Measurements from ENCODE around the gene RAB14. TPM values are rescaled to one million over a fixed set of nuclear protein-coding genes. Genes with fewer than 3 reads are reported as not detected.
A peak's percentile ranks its signal among the peaks of the same experiment; 100 is the strongest.

Gene RAB14
- total and polyA plus RNA-seq, 5 donors: 22.9 to 57.3 (median 47.4) TPM

DNA sequence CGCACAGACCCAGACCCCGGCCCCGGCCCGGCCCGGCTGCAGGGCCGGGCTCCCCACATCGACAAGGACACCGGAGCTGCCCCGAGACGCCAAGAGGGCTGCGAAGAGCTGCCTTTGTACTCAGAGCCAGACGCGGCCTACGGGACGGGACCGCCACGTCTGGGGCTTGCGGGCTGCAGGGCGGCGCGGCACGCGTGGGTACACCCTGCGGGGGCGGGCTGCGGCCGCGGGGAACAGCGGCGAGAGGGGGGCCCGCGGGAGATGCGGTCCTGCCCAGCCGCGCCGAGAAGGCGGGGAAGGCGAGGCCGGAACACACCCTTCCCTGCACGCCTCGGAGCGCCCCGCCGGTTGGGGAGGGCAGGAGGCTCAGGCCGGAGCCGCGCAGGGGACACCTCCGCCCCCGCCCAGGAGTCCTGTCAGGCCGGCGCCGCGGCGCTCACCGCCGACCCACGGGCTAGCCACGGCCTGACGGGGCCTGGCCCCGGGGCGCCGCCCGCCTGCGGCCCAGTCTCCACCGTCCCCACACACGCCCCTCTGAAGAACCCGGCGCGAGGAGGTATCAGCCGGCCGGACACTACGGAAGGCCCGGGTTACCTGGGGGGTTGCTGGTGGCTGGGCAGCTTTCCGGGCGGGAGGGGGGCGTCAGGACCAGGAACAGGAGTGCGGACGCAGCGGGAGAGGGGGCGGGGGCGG is 478 bp downstream of the RAB14 start:
- intact Hi-C loops (cut with DNase I): no loop called here
- peak; percentile 59 to 74 for ATAC-seq
- under 1% methylated on average over 81 of the region's 81 CpGs for WGBS
- H3K4me1 ChIP-seq (ENCODE audit: control insufficient read depth, insufficient read depth, low read length): peaks cover 5% of the 10 kb centered on the region
- H3K4me3 ChIP-seq (ENCODE audit: low read length): peak overlapping the region; percentile 86
- H3K27ac ChIP-seq (ENCODE audit: low read length): peak overlapping the region; percentile 91
- H3K27me3 ChIP-seq (ENCODE audit: control insufficient read depth, insufficient read depth): no peaks in the 10 kb centered on the region
- no peaks in the 10 kb centered on the region for H3K9me3 ChIP-seq (ENCODE audit: control insufficient read depth, low read length)
- peak; percentile 49 to 83 (median 80) for DNase-seq

DNA sequence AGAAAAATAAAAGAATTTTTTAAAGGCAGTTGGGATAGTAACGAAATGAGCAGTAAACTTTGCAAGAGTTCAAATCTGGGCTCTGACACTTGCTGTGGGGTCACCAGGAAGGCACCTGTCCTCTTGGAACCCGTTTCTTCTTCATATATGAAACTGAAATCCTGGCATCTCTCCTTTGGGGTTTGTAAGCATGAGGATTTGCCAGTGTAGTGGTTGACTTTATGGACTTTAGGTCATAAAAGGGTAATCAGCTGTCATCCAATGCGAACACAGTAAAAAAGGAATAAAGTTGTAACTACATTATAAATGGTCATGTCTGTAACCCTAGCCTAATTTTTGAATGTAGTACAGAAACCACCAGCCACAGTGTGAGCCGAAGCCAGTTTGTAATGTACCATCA is 1.3 kb downstream of the RAB14 start:
- DNase-seq (no peak), ATAC-seq (no peak)
- no peaks in the 10 kb centered on the region for H3K27me3 ChIP-seq (ENCODE audit: control insufficient read depth, insufficient read depth)
- H3K4me3 ChIP-seq (ENCODE audit: low read length): peak overlapping the region; percentile 86
- H3K4me1 ChIP-seq (ENCODE audit: control insufficient read depth, insufficient read depth, low read length): peaks cover 5% of the 10 kb centered on the region
- intact Hi-C loops (cut with DNase I): no loop called here
- WGBS: 17% methylated on average over 4 of the region's 4 CpGs
- H3K9me3 ChIP-seq (ENCODE audit: control insufficient read depth, low read length): no peaks in the 10 kb centered on the region
- H3K27ac ChIP-seq (ENCODE audit: low read length): no peak overlapping the region

DNA sequence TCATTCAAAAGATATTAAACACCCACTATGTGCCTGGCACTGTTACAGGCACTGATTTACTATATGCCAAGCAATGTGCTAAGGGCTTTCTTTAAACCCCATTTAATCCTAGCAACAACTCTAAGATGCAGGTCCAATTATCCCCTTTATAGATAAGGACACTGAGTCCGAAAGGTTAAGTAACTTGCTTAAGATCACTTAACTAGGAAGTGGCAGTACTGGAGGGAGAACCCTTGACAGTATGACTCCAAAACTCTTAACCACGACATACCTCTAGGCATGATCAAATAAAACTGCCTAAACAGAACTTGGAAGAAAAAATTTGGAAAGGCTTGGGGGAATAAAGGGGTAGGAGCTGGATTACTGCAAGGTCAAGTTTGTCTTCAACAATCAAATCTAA is 1.7 kb downstream of the RAB14 start:
- Histone ChIP-seq H3K27ac (ENCODE audit: low read length) (no peak overlapping the region), H3K4me1 (ENCODE audit: control insufficient read depth, insufficient read depth, low read length) (peaks cover 5% of the 10 kb centered on the region), H3K27me3 (ENCODE audit: control insufficient read depth, insufficient read depth) (no peaks in the 10 kb centered on the region), H3K4me3 (ENCODE audit: low read length) (peak overlapping the region; percentile 86), H3K9me3 (ENCODE audit: control insufficient read depth, low read length) (no peaks in the 10 kb centered on the region)
- 18% methylated on average over 2 of the region's 2 CpGs for WGBS
- intact Hi-C loops (cut with DNase I): no loop called here
- DNase-seq: no peak
- no peak for ATAC-seq

DNA sequence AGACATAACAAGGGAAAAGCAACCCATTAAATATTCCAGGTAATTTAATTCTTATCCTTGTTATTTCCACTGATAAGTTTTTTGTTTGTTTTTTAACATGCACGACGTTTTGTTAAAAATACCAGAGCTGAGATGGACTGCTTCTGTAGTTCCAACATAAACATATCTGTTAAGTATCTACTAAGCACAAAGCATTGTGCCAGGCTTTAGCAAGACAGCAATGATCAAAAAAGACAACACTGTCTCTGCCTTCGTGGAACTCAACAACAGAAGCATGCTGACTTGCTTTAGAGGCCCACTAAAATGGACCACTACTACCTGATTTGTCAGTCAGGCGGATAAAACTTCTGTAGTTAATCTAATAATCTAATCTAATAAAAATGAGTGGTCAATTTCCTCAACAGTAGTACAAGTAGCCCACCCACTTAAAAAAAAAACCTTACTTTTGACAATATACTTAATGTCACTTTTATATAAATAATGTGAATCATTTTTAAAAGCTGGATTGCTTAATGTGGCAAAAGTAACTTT is 3.1 kb downstream of the RAB14 start:
- no peaks in the 10 kb centered on the region for H3K27me3 ChIP-seq (ENCODE audit: control insufficient read depth, insufficient read depth)
- no peak for ATAC-seq
- 28% methylated on average over 4 of the region's 4 CpGs for WGBS
- peak overlapping the region; percentile 33 for H3K4me3 ChIP-seq (ENCODE audit: low read length)
- intact Hi-C loops (cut with DNase I): no loop called here
- peaks cover 8% of the 10 kb centered on the region for H3K4me1 ChIP-seq (ENCODE audit: control insufficient read depth, insufficient read depth, low read length)
- H3K9me3 ChIP-seq (ENCODE audit: control insufficient read depth, low read length): no peaks in the 10 kb centered on the region
- H3K27ac ChIP-seq (ENCODE audit: low read length): no peak overlapping the region
- no peak for DNase-seq

DNA sequence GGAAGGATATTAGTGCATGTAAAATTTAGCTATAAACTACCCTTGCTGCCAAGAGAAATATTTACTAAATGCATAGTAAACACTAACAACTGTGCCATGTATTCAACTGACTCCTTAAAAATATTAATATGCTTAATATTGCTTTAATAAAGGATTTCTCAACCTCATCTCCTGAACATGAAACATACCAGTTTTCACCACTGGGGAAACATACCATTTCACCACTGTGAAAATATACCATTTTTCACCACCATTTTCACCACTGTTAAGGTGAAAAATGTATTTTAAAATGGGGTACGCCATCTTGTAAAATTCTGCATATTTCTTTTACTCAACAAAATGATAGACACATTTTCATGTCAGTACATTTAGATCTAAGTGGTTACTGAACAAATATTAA is 4.5 kb downstream of the RAB14 start:
- Histone ChIP-seq H3K27me3 (ENCODE audit: control insufficient read depth, insufficient read depth) (no peaks in the 10 kb centered on the region), H3K9me3 (ENCODE audit: control insufficient read depth, low read length) (no peaks in the 10 kb centered on the region), H3K27ac (ENCODE audit: low read length) (no peak overlapping the region), H3K4me1 (ENCODE audit: control insufficient read depth, insufficient read depth, low read length) (peaks cover 8% of the 10 kb centered on the region), H3K4me3 (ENCODE audit: low read length) (no peak overlapping the region)
- DNase-seq: no peak
- ATAC-seq: no peak
- WGBS: 97% methylated on average over 1 of the region's 1 CpG
- intact Hi-C loops (cut with DNase I): no loop called here

DNA sequence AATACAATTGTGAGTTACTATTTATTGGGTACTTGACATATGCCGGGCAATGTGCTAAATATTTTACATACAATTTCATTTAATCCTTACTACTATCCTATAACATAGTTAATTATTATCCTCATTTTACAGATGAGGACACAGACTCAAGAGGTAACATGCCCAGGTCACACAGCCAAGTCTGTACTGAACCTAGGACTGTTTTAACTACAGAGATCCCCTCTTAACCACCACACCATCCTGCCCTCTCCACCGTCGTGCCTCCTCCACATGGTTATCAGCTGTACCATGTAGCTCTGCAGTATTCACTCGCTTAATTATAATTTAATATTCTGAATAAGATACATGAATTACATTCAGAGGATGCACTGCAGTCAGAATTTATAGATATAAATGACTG is 5.3 kb downstream of the RAB14 start:
- no peak overlapping the region for H3K4me3 ChIP-seq (ENCODE audit: low read length)
- no peaks in the 10 kb centered on the region for H3K27me3 ChIP-seq (ENCODE audit: control insufficient read depth, insufficient read depth)
- H3K4me1 ChIP-seq (ENCODE audit: control insufficient read depth, insufficient read depth, low read length): peaks cover 8% of the 10 kb centered on the region
- H3K27ac ChIP-seq (ENCODE audit: low read length): no peak overlapping the region
- ATAC-seq (no peak), DNase-seq (no peak)
- intact Hi-C loops (cut with DNase I): no loop called here
- WGBS: 45% methylated on average over 4 of the region's 4 CpGs
- H3K9me3 ChIP-seq (ENCODE audit: control insufficient read depth, low read length): no peaks in the 10 kb centered on the region

DNA sequence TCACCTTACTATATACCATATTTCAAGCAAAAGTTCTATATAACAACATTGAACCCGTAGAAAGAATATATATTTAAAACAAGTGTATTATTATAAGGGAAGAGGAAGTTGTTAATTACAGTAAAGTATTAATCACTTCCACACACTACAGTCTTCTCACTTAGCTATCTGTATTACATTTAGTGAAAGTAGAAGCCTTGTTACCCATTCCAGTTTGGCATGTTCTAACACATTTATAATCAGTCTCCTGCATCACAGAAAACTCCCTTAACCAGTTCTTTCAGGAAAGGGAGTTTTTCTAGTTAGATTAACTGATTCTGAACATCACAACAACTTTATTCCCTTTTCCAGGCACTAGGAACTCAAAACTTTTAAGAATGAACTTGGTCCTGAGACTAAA is 6.9 kb downstream of the RAB14 start:
- Histone ChIP-seq H3K4me1 (ENCODE audit: control insufficient read depth, insufficient read depth, low read length) (peaks cover 8% of the 10 kb centered on the region), H3K27me3 (ENCODE audit: control insufficient read depth, insufficient read depth) (no peaks in the 10 kb centered on the region), H3K27ac (ENCODE audit: low read length) (no peak overlapping the region), H3K9me3 (ENCODE audit: control insufficient read depth, low read length) (no peaks in the 10 kb centered on the region), H3K4me3 (ENCODE audit: low read length) (no peak overlapping the region)
- ATAC-seq (no peak), DNase-seq (no peak)
- 26% methylated on average over 1 of the region's 1 CpG for WGBS
- intact Hi-C loops (cut with DNase I): no loop called here

DNA sequence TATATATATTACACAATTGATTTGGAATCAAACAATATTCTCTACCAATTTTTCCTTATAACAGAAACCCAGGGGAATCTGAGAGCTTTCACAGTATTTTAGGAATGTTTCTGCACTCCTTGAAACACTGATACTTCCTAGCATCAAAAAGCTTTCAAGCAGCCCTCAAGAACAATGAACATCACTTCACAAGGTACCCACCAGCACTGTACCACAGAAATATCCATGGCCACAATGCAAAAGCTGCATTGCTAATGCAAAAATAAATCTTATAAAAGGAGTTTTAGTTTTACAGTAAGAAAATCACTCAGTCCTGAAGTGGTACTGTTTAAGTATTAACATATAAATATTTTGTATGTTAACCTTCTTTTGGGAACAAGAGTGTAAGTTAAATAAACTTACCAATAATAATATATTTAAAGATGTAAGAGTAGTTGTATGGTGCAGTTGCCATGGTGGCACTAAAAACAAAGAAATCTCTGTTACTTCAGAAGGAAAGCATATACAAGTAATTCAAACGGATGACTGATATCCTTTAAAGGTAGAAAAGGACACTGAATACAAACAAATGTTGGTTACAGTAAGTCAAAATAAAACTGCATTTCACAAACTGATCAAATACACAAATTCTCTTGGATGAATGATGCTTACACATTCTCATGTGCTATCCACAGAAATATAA is 8.6 kb downstream of the RAB14 start:
- no peak overlapping the region for H3K27ac ChIP-seq (ENCODE audit: low read length)
- no peaks in the 10 kb centered on the region for H3K27me3 ChIP-seq (ENCODE audit: control insufficient read depth, insufficient read depth)
- no peaks in the 10 kb centered on the region for H3K9me3 ChIP-seq (ENCODE audit: control insufficient read depth, low read length)
- H3K4me1 ChIP-seq (ENCODE audit: control insufficient read depth, insufficient read depth, low read length): peaks cover 6% of the 10 kb centered on the region
- ATAC-seq (no peak), DNase-seq (no peak)
- 8% methylated on average over 1 of the region's 1 CpG for WGBS
- H3K4me3 ChIP-seq (ENCODE audit: low read length): no peak overlapping the region
- intact Hi-C loops (cut with DNase I): no loop called here

DNA sequence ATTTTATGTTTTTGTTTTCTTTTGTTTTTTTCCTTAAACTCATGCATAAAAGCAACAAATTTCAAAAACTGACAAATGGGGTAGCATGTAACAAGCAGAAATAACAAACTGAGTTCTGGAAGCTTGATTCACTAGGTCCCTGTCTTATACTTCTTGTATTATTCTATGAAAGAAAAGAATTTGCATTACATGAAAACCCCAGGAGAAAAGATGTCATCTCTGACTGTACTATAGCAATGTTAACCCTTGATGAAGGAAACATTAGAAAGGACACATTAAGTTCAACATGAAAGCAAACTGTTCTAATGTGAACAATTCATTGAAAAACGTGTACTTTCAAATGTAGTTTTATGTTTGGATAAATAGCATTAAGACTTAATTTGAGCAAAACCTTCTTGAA is 9.2 kb downstream of the RAB14 start:
- no peak for ATAC-seq
- Histone ChIP-seq H3K4me3 (ENCODE audit: low read length) (no peak overlapping the region), H3K4me1 (ENCODE audit: control insufficient read depth, insufficient read depth, low read length) (peaks cover 6% of the 10 kb centered on the region), H3K27me3 (ENCODE audit: control insufficient read depth, insufficient read depth) (no peaks in the 10 kb centered on the region), H3K9me3 (ENCODE audit: control insufficient read depth, low read length) (no peaks in the 10 kb centered on the region), H3K27ac (ENCODE audit: low read length) (no peak overlapping the region)
- 41% methylated on average over 1 of the region's 1 CpG for WGBS
- intact Hi-C loops (cut with DNase I): no loop called here
- DNase-seq: no peak

DNA sequence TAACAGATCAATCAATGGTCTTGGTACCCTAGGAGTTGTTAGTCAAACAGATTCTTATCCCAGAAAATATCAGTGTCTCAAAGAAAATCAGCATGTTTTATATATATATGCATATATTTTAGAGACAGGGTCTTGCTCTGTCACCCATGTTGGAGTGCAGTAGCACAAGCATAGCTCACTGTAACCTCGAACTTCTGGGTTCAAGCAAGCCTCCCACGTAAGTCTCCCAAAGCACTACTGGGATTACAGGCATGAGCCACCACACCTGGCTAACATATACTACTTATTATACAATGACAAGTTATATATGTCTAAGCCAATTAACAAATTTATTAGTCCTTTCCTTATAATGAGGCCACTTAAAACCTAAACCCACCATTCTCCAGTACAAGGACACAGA is 10.4 kb downstream of the RAB14 start:
- 74% methylated on average over 2 of the region's 2 CpGs for WGBS
- Histone ChIP-seq H3K27ac (ENCODE audit: low read length) (no peak overlapping the region), H3K4me1 (ENCODE audit: control insufficient read depth, insufficient read depth, low read length) (peaks cover 4% of the 10 kb centered on the region), H3K9me3 (ENCODE audit: control insufficient read depth, low read length) (no peaks in the 10 kb centered on the region), H3K4me3 (ENCODE audit: low read length) (no peak overlapping the region), H3K27me3 (ENCODE audit: control insufficient read depth, insufficient read depth) (no peaks in the 10 kb centered on the region)
- no peak for ATAC-seq
- DNase-seq: no peak
- intact Hi-C loops (cut with DNase I): no loop called here

DNA sequence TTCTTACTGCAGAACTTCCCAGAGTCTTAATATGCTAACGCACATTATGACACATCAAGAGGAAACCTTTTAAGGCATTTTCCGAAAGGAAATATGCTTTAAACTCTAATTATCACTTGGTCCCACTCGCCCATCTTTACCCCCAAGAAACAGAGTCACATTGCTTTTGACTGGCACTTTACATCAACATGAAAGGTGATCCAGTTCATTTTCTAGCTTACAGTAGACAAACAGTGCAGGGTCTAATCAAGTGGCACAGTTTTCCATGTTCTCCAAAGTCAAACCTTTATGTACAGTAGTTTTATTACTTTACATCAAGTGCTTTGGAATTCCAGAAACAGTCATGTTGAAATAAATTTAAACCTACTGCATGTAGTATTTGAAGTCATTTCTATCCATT is 12.0 kb downstream of the RAB14 start:
- DNase-seq (no peak), ATAC-seq (no peak)
- Histone ChIP-seq H3K27ac (ENCODE audit: low read length) (no peak overlapping the region), H3K4me1 (ENCODE audit: control insufficient read depth, insufficient read depth, low read length) (peaks cover 4% of the 10 kb centered on the region), H3K4me3 (ENCODE audit: low read length) (no peak overlapping the region), H3K27me3 (ENCODE audit: control insufficient read depth, insufficient read depth) (no peaks in the 10 kb centered on the region), H3K9me3 (ENCODE audit: control insufficient read depth, low read length) (no peaks in the 10 kb centered on the region)
- WGBS: 88% methylated on average over 3 of the region's 3 CpGs
- intact Hi-C loops (cut with DNase I): no loop called here

Data from right cardiac atrium (tissue), 5 donors.